Muscle of arm (tissue), 14 donors: Measurements from ENCODE around the gene ANKFN1. TPM values are rescaled to one million over a fixed set of nuclear protein-coding genes. Genes with fewer than 3 reads are reported as not detected.
A peak's percentile ranks its signal among the peaks of the same experiment; 100 is the strongest.

ENCODE experiments used
- DNase-seq: peaks from one replicate; pipeline ENCODE4 v3.0.0-alpha.2; 2013
- long read RNA-seq, 11 donors: transcript quantifications; one replicate each; lab custom pipeline, GENCODE V29; 2026
- polyA plus RNA-seq, 12 donors: library from polyadenylated mRNA; unstranded; fragments of 120-200 nt; gene quantifications; one replicate each; pipeline ENCODE4 v1.2.1, GENCODE V29; 2013; ENCODE audit not compliant: insufficient read length in 12 of 12

The ANKFN1 gene
- polyA plus RNA-seq: 10 to 100 TPM in 1 of 12 donors, 1 to 10 TPM in 7, under 1 TPM in 2, not detected in 2; 0.15 to 12.4 (median 2.1) TPM
- long read RNA-seq, donor 1: 0 reads
- long read RNA-seq, donor 2: 0 reads
- long read RNA-seq, donor 3: 0 reads
- long read RNA-seq, donor 4: 0 reads
- long read RNA-seq, donor 5: 0 reads
- long read RNA-seq, donor 6: 0 reads
- long read RNA-seq, donor 7: 0 reads
- long read RNA-seq, donor 8: 0 reads
- long read RNA-seq, donor 9: 0 reads
- long read RNA-seq, donor 10, partial matches to known transcripts: 5 of 5 reads
- long read RNA-seq, donor 10, other reads (novel, unspliced or antisense): 0 of 5 reads
- long read RNA-seq, donor 11: 0 reads

- no peak for DNase-seq
These were observed at the start of gene ANKFN1 for GRCh38 chr17:56152874-56153602. Gene ANKFN1, plus strand, starts transcription at chr17:56153475. Its CDS starts 59,193 bp downstream, at chr17:56212668.

- DNase-seq: no peak
These were observed 44.4 kb upstream of the ANKFN1 start for GRCh38 chr17:56108811-56109284.

- no peak for DNase-seq
These were observed 43.4 kb upstream of the ANKFN1 start for GRCh38 chr17:56109836-56110235.

GRCh38 chr17:56110463-56111135 is 42.7 kb upstream of the ANKFN1 start:
- no peak for DNase-seq

- DNase-seq: peak; percentile 41
These were observed 41.4 kb upstream of the ANKFN1 start for GRCh38 chr17:56111706-56112485.

GRCh38 chr17:56113486-56113885 is 39.8 kb upstream of the ANKFN1 start:
- DNase-seq: no peak

GRCh38 chr17:56114469-56114868 is 38.8 kb upstream of the ANKFN1 start:
- no peak for DNase-seq

- no peak for DNase-seq
These were observed 34.1 kb upstream of the ANKFN1 start for GRCh38 chr17:56119191-56119590.

GRCh38 chr17:56119936-56120335 is 33.3 kb upstream of the ANKFN1 start:
- DNase-seq: no peak

- DNase-seq: no peak
These were observed 31.9 kb upstream of the ANKFN1 start for GRCh38 chr17:56121191-56122051.

GRCh38 chr17:56125830-56126819 is 27.1 kb upstream of the ANKFN1 start:
- DNase-seq: peak; percentile 13

- DNase-seq: no peak
These were observed 23.2 kb upstream of the ANKFN1 start for GRCh38 chr17:56130026-56130425.

GRCh38 chr17:56130631-56131030 is 22.6 kb upstream of the ANKFN1 start:
- DNase-seq: no peak

- no peak for DNase-seq
These were observed 21.8 kb upstream of the ANKFN1 start for GRCh38 chr17:56131431-56131830.

GRCh38 chr17:56136301-56136700 is 17.0 kb upstream of the ANKFN1 start:
- DNase-seq: peak; percentile 36

- DNase-seq: no peak
These were observed 12.0 kb upstream of the ANKFN1 start for GRCh38 chr17:56141046-56141839.

GRCh38 chr17:56142325-56142724 is 10.9 kb upstream of the ANKFN1 start:
- DNase-seq: no peak

GRCh38 chr17:56142781-56143180 is 10.5 kb upstream of the ANKFN1 start:
- DNase-seq: no peak

- no peak for DNase-seq
These were observed 9.1 kb upstream of the ANKFN1 start for GRCh38 chr17:56144223-56144622.
